ENCODE measurements around the gene RFX3.

- TF ChIP-seq CTCF (conservative IDR thresholded peaks at IDR 0.05) = no peak
- no peak for TF ChIP-seq EZH2 (IDR thresholded peaks at IDR 0.05; ENCODE audit: low read depth)
Measured at GRCh38 chr9:3180696-3181048, 345.1 kb downstream of the RFX3 start.

All from PC-9 (cell line).